Kidney glomerular epithelial cell (primary cell): ENCODE results near the gene CDNF.
"Not testable (repeated sequence)": the region's sequence is repeated elsewhere in the genome, so short reads cannot be mapped to it uniquely, and the experiment has no call there.

Experiments
- DNase-seq: peaks from one replicate; lab custom pipeline; 2025; lab: John Stamatoyannopoulos, UW

CDNF gene

DNA sequence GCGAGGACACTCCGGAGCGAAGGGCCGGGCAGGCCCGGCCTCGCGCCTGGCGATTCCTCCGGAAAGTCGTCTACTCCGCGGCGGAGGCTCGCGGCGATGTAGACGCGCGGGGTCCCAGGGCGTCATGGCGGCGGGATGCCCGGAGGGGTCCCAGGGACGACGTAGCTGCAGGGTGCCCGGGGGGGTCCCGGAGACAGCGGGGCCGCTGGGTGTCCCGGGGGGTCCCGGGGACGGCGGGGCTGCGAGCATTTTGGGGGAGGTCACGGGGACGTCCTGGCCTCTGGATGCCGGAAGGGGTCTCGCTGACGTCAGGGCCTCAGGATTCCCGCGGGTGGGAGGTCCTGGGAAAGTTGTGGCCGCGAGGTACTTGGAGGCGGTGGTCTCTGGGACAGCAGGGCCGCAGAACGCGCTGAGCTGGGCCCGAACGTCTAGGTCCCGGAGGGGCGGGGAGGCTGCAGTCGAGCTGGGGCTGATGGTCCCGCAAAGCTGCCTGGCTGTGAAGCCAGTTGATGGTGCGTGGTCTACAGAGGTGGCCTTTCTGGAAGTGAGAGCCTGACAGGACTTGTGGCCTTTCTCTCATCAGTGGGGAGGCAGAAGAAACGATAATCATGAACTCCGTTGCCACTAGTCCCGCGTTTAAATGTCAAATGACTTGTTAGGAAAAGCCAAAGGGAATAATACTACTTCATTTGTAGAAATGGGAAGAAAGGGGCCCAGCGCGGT, 906 bp upstream of the CDNF start:
- no peak for DNase-seq

- no peak for DNase-seq
Measured at GRCh38 chr10:14837003-14837756, 657 bp downstream of the CDNF start.

DNA sequence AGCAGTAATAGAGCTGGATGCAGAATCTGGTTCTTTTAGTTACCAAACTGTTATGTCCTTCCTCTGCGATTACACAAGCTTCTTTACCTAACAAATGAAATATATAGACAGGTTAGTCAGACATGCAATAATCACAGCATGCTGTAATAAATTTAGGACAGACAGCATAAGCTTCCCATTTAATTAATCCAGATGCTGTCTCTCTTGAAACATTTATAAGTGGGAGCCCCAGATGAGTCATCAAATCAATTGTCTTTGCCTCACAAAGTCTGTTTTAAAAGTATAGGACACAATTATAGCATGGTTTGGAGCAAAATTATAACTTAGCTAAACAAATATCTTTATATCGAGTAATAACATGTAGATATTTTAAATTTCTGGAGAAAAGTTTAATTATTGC, 1.6 kb downstream of the CDNF start:
- no peak for DNase-seq

DNA sequence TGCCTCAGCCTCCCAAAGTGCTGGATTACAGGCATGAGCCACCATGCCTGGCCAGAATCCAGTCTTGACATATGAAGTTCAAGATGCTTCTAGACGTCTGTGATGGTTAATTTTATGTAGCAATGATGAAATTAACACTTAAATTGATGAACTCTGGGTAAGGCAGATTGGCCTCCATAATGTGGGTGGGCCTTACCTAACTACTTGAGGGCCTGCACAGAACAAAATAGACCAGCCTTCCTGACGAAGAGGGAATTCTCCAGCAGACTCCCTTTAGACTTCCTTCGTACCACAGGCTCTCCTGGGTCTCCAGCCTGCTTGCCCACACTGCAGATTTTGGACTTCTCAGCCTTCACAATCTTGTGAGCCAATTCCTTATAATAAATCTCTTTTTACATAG, 4.7 kb downstream of the CDNF start:
- DNase-seq = no peak

- DNase-seq = no peak
Measured at GRCh38 chr10:14826076-14826829, 11.6 kb downstream of the CDNF start.

GRCh38 chr10:14823966-14824365, 13.9 kb downstream of the CDNF start:
- no peak for DNase-seq

- DNase-seq = peak; percentile 51
Measured at GRCh38 chr10:14822879-14823755, 14.7 kb downstream of the CDNF start.

DNA sequence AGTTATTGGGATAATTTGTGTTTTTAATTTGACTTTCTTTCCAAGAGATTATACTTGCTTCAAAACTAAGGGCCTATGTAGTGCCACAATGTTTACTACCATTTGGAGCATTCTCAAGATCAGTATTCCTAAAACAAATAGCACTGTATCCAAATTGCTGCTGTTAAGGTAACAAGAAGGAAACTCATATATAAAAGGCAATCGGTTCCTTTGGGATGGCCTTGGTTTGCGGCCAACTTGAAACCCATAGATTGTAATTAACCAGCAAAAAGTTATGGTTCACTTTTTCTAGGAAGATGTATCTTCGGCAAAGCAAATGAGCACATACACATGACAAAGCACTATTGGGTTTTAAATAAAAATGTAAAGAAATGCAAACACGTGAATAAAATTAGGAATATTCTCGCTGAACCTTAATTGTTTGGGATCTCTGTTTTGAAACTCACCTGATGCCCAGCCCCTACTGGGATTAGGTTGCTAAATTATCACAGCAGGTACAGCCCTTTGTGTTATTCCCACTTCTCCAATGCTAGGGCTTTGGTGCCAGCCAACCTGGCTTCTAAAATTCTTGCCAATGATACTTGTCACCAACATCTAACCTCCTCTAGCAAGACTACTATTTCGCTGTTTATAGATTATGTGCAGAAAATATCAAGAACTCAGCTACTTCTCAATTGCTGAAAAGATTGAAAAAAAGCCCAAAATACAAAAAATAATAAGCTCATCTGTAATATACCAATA, 16.0 kb downstream of the CDNF start:
- DNase-seq = no peak

DNA sequence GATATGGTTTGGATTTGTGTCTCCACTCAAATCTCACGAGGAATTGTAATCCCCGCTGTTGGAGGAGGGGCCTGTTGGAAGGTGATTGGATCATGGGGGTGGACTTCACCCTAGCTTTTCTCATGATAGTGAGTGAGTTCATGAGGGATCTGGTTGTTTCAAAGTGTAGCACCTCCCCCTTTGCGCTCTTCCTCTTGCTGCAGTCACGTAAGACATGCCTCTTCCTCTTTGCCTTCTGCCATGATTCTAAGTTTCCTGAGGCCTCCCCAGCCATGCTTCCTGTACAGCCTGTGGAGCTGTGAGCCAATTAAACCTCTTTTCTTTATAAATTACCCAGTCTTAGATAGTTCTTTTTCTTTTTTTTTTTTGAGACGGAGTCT, 17.1 kb downstream of the CDNF start:
- no peak for DNase-seq

DNA sequence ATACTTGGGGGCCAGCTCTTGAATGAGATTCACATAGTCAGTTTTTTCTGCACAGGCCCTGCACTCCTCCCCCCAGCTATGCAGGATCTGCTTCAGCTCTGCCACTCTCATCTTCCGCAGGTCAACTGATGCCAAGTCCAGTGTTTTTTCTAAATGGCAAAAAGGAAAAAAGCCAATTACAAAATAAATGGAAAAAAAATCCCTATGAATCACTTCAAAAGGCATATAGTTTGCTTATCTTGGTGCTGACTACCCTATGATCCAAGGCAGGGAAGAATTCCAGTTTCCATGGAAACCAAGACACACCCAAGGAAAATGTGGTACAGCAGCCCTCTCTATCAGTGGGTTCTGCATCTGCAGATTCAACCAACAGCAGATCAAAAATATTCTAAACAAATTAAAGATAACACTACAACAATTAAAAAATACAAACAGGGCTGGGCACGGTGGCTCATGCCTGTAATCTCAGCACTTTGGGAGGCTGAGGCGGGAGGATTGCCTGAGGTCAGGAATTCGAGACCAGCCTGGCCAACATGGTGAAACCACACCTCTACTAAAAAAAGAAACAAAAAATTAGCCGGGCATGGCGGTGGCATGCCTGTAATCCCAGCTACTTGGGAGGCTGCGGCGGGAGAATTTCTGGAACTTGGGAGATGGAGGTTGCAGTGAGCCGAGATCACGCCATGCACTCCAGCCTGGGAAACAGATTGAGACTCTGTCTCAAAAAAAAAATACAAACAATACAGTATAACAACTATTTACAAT, 17.6 kb downstream of the CDNF start:
- DNase-seq = peak; percentile 61

DNA sequence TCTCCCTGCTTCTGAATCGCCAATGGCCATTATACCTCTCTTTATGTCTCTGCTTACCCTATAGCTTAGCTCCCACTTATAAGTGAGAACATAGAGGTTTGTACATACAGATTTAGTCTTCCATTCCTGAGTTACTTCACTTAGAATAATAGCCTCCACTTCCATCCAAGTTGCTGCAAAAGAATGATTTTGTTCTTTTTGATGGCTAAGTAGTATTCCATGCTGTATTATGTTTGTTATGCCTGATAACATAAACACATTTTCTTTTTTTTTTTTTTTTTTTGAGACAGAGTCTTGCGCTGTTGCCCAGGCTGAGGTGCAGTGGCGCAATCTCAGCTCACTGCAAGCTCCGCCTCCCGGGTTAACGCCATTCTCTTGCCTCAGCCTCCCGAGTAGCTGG, 21.1 kb downstream of the CDNF start:
- DNase-seq = not testable (repeated sequence)

DNA sequence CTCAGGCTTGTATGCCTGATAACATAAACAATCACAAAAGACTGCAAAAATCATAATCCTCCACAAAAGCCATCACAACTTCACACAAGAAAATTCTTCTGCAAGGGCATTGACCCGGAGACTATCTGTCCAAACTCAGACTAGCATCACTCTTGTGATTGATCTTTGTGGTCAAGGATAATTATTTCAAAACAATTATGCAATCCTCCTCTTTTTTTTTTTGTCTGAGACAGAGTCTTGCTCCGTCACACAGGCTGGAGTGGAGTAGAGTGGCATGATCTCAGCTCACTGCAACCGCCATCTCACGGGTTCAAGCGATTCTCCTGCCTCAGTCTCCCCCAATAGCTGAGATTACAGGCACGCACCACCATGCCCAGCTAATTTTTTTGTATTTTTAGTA, 22.2 kb downstream of the CDNF start:
- DNase-seq = peak; percentile 60

DNA sequence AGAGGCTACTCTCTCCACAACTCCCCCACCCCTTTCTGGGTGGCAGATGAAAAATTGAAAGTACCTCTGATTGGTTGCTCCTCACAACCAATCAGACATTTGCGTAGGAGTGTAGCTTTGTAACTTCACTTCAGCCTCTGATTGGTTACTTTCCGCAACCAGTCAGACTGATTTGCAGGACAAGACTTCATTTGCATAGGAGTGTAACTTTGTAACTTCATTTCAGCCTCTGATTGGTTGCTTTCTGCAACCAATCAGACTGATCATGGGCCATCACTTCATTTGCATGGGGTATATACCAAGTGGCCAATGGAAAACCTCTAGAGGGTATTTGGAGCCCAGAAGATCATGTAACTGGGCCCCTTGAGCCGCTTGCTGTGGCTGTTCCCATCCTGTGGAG, 25.6 kb downstream of the CDNF start:
- DNase-seq = no peak

DNA sequence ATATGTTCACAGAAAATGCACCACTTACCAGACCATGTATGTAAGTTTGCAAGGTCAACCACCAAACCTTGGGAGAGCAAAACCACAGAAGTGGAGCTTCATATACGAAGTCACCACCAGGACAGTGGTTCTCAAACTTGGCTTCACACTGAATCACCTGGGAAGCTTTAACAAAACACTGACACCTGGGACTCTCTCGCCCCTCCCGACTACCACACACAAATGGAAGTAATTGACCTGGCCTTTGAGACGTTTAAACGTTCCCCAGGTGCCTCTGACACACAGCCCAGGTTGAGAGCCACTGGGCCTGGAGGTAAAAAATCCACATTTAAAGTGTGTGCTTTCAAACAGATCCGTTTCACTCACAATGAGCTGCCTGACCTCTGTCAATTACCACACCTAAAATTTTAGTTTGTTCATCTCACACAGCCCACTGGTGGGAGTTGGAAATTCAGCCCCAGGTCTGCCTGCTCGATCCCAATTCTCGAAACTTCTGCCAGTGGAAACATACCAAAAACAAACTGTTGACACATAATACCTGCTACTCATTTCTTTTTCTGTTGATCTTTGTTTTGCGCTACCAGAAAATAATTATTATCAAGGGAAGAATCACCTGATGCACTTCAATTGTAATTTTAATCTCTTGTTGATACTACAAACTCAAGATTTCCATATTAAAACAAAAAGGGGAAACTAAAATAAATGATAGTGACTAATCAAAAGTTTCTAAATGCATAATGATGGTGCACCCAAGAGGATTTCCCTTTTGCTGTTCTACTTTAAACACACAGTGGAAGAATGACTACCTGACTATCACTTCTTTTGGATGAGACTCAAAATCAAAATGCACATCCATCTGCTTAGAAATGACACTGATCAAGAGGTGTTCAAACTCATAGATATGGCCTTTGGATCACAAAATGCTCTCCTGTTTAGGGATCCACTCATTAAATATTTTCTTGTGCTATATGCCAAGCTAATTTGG, 26.6 kb downstream of the CDNF start:
- no peak for DNase-seq

- no peak for DNase-seq
Measured at GRCh38 chr10:14806318-14806717, 31.5 kb downstream of the CDNF start.

DNA sequence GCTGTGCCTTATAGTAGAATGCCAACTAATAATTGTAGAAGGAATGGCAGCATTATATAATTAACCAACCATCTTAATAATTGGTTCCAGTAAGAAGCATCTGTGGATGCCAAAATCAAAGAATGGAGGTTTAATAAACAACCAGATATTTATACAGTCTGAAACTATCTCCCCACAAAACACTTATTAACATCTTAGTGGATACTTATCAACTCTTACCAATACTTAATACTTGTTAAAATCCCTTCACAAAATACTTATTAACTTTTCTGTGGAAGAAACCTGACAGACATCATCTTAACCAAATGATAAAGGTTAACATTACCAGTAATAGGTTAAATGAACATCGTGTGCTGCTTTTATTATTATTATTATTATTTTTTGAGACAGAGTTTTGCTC, 34.0 kb downstream of the CDNF start:
- no peak for DNase-seq

DNA sequence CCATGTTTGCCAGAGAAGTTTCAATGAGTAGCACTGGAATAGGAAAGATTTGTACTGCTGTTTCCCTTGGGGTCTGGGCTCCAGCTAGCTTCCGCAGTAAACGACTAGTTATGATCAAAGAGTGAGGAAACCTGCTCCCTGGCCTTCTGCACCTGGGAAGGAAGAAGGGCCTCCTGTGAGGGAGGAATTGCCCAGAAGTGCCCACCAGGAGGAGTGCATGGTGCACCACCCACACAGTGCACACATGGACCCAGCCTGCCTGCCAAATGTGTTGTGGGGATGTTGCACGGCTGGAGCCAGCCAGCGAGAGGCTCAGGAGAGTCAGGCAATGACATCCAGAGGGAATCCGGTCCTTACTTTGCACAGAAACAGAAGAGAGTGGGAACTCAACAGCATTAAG, 36.1 kb downstream of the CDNF start:
- DNase-seq = no peak

- DNase-seq = no peak
Measured at GRCh38 chr10:14800397-14800796, 37.4 kb downstream of the CDNF start.

GRCh38 chr10:14798636-14799035, 39.2 kb downstream of the CDNF start:
- no peak for DNase-seq
